Activated T-cell treated with anti-CD3 and anti-CD28 coated beads for 4 hours (primary cell): ENCODE measurements around the gene CCR9.
A peak's percentile ranks its signal among the peaks of the same experiment; 100 is the strongest.

Experiments used
- DNase-seq: peaks from one replicate; pipeline ENCODE4 v3.0.0-alpha.2; 2020

Gene CCR9

GRCh38 chr3:45940004-45940780, 53.8 kb downstream of the CCR9 start:
- no peak for DNase-seq

GRCh38 chr3:45940781-45941365, 54.5 kb downstream of the CCR9 start:
- DNase-seq, result no peak

- no peak for DNase-seq
Observed at GRCh38 chr3:45942051-45942825, 55.9 kb downstream of the CCR9 start.

GRCh38 chr3:45943207-45943846, 57.0 kb downstream of the CCR9 start, which contains the start of gene CXCR6:
CXCR6 (plus strand) TSS chr3:45943464; CDS start chr3:45946482, 3,018 bp downstream.
- DNase-seq, result peak; percentile 30

- no peak for DNase-seq
Observed at GRCh38 chr3:45944830-45945620, 58.7 kb downstream of the CCR9 start.

- DNase-seq, result no peak
Observed at GRCh38 chr3:45946307-45946706, 60.0 kb downstream of the CCR9 start.

GRCh38 chr3:45946875-45947274, 60.5 kb downstream of the CCR9 start:
- DNase-seq, result no peak

- no peak for DNase-seq
Observed at GRCh38 chr3:45947361-45947760, 61.0 kb downstream of the CCR9 start.

GRCh38 chr3:45948311-45948781, 62.0 kb downstream of the CCR9 start:
- no peak for DNase-seq

GRCh38 chr3:45948881-45949280, 62.5 kb downstream of the CCR9 start:
- no peak for DNase-seq

GRCh38 chr3:45949432-45949831, 63.1 kb downstream of the CCR9 start:
- DNase-seq, result no peak

- DNase-seq, result no peak
Observed at GRCh38 chr3:45950131-45950530, 63.8 kb downstream of the CCR9 start.

- DNase-seq, result peak; percentile 22
Observed at GRCh38 chr3:45950686-45951600, 64.6 kb downstream of the CCR9 start.

- no peak for DNase-seq
Observed at GRCh38 chr3:45951946-45952345, 65.6 kb downstream of the CCR9 start.

- DNase-seq, result no peak
Observed at GRCh38 chr3:45952456-45952855, 66.1 kb downstream of the CCR9 start.
